ENCODE measurements around the gene DIP2A.
"Not testable (repeated sequence)": the region's sequence is repeated elsewhere in the genome, so short reads cannot be mapped to it uniquely, and the experiment has no call there.

DIP2A gene

GRCh38 chr21:46559291-46559983, 100.7 kb downstream of the DIP2A start:
- DNase-seq, result peak in 3 of 4 experiments; percentile 25 to 52 (median 48)

DNA sequence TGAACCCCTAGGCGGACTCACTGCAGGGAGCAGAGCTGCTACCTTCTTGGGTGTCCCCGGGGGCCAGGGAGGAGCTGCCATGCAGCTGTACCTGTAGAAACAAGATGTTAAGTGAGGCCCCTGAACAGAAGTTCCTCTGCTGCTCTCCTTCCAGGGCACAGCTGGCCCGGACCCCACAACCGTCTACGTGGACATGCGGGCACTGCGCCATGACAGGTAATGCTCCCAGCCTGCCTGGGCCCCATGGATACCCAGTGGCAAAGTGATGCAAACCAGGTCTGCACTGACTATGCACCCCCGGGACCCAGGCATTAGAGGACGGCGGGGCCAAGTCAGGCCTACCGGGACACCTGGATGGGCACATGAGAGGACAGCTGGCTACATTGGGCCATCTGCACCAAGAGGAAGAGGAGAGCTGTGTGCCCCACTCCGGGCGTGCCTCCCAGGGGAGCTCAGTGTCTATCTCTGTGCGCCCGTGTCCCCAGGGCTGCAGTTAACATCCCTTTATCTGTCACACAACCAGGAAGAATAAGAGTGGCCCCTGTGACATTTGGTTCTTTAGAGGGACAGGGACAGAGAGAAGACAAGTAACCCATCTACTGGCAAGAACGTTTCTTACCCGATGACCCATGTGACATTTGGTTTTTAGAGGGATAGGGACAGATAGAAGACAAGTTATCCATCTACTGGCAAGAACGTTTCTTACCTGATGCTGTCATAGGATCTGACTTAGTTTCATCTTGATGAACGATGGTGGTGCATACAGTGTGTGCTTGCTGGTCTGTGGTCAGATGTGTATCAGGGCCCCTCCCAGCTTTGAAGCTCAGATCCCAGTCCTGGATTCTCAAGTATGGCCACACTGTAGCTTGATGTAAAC, 102.1 kb downstream of the DIP2A start:
- no peak for DNase-seq

- no peak for DNase-seq
Measured at GRCh38 chr21:46561445-46562090, 102.9 kb downstream of the DIP2A start.

GRCh38 chr21:46562472-46562871, 103.8 kb downstream of the DIP2A start:
- no peak for DNase-seq

- DNase-seq, result no peak
Measured at GRCh38 chr21:46562964-46563607, 104.4 kb downstream of the DIP2A start.

DNA sequence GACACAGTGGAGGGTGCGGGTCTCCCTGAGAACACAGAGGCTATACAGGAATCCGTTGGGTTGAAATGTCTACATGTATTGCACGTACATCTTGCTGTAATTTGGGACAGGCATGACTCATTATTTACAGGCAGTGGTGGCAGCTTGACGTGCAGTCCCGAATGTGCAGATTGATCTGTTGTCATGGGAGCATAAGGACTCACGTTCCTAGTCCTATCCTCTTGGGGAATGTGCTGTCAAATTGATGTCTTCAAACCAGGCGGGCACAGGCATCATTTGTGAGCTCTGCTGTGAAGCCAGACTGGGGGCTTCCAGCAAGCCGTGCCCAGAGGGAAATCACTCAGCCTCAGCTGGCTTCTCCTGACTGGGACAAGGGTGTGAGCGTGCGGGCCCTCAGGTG, 105.7 kb downstream of the DIP2A start:
- DNase-seq, result no peak

GRCh38 chr21:46567348-46567747, 108.7 kb downstream of the DIP2A start:
- DNase-seq, result no peak

GRCh38 chr21:46568562-46568961, 109.9 kb downstream of the DIP2A start:
- DNase-seq, result no peak

DNA sequence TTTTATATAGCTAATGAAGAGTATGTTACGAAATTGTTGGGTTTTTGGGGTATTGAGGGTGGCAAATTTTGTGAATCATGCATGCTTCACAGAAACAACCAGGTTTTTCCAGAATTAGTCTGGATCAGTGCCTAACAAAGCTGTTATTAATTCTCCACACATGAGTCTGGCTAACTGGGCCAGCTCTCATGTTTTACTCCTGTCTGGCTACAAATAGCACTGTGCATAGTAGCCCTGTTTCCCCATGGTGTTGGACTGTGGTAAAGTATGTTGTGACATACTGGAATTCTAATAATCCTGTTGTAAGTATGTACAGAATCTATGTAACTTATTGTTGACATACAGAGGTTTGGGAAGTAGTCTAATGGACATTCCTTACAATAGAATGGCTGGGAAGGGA, 110.4 kb downstream of the DIP2A start:
- no peak for DNase-seq

DNA sequence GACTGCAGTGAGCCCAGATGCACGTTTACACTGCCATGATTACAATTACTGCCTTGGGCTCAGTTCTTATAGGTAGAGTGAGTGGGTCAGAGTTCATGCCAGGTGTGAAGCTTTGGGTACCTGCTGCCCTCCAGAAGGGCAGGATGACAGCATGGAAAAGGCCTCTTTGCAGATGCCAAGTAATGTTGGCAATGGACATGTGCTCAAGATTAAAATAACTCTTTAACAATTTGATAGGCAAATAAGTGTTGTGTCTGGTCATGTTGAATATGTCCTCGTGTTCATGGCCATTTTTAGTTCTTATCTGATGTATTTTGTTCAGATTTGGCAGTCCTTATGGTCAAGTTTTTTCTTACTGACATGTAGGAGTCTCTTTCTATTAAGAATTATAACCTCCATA, 111.4 kb downstream of the DIP2A start:
- DNase-seq, result no peak

GRCh38 chr21:46570631-46571030, 111.9 kb downstream of the DIP2A start:
- no peak for DNase-seq

DNA sequence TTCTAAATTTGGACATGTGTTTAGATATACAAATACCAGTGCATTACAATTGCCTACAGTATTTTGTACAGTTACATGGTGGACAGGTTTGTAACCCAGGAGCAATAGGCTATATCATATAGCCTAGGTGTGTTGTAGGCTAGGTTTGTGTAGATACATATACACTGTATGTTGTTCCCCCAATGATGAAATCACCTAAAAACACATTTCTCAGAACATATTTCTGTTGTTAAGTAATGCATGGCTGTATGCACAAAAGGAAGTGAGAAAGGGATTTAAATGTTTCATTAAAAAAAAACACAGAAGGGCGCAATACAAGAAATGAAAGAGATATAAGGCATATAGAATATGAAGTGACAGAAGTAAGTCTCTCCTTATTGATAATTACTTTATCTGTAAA, 114.2 kb downstream of the DIP2A start:
- DNase-seq, result no peak

- not testable (repeated sequence) for DNase-seq
Measured at GRCh38 chr21:46577786-46578185, 119.1 kb downstream of the DIP2A start.

GRCh38 chr21:46579394-46579793, 120.7 kb downstream of the DIP2A start:
- DNase-seq, result not testable (repeated sequence)

- no peak for DNase-seq
Measured at GRCh38 chr21:46581780-46582307, 123.2 kb downstream of the DIP2A start.

GRCh38 chr21:46585191-46585953, 126.7 kb downstream of the DIP2A start:
- DNase-seq, result no peak

GRCh38 chr21:46594276-46594675, 135.6 kb downstream of the DIP2A start:
- no peak for DNase-seq

DNA sequence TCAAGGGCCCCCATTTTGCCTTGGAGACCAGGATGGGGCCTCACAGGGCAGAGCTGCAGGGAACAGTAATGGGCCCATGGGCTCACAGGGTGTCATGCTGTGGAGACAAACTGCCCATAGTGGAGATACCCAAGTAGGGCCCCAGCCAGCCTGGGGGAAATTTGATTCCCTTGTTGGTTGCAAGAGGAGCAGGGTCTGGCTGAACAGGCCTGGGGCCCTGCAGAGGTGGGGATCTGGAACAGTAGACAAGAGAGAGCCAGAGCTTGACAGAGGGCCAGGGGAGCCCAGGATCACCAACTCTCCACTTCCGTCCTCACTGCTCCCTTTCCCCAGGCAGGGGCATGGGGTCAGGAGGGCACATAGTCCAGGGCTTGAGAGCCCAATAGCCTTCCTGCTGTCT, 137.5 kb downstream of the DIP2A start:
- no peak for DNase-seq

DNA sequence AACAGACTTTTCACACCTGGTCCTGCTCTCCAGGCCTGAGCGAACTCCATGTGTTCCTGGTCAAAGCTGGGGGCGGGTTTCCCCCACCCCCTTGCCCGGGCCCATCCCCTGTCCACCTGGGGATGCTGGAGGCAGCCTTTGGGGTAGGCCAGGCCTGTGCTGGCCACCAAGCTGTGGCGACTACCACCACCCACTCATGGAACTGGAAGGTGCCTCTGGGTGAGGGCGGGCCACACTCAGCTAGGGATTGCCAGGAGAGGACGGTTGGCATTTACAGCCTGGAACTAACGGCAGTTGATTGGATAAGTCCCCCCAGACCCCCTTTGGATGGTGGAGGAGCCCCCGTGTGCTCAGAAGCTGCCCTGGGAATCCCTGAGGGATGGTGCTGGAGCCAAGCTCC, 138.3 kb downstream of the DIP2A start:
- no peak for DNase-seq

- DNase-seq, result no peak
Measured at GRCh38 chr21:46597896-46598343, 139.2 kb downstream of the DIP2A start.

DNA sequence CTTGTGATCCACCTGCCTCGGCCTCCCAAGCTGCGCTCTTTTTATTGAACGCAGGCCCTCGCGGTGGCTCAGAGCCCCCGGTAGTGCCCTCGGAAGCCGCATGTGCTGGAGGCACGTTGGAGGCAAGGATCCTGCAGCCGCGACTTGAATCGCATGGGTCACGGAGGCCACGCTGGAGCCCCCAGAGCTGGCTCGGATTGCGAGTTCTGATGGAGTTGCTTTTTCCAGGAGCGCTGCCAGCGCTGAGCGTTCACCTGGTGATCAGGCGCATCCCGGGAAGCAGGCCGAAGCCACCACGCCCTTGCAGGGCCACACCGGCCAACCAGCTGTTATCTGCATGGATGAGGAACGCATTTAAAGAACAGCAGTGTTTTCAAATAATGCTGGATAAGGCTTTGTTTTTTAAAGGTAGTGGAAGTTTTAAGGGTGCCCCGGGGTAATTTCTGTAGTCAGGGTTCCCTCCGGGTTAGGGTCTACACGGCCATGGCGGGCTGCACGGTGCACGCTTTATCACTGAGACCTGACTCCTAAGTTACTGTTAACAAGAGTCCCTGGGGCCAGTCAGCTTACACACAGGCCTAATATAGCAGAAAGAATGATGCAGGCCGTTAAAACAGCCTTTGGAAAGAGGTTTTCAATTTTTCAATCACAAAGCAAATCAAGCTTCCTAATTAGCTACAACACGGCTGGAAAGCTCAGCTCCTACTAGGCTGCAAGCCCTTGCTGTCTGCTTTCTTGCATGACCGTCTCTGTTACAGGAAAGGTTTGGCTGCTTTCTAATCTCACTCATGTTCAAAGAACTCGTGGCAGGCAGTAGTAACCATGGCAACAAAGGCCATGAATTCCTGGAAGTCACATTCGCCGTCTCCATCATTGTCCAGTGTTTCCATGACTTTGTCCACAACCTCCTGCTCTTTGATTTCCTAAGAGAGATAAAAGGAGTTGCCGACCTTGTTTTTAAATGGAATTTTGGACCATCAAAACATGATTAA, 140.2 kb downstream of the DIP2A start:
- no peak for DNase-seq

All from activated naive CD4-positive, alpha-beta T cell (primary cell).